GM18909 (cell line): ENCODE measurements around the gene MSANTD1.

Experiments used
- ATAC-seq: cut with Tn5 transposase; IDR thresholded peaks from one replicate; pipeline ENCODE4 v1.9.1; 2021; ENCODE audit warnings: mild to moderate bottlenecking; ENCODE audit not compliant: unreplicated experiment, poor library complexity

Gene MSANTD1

DNA sequence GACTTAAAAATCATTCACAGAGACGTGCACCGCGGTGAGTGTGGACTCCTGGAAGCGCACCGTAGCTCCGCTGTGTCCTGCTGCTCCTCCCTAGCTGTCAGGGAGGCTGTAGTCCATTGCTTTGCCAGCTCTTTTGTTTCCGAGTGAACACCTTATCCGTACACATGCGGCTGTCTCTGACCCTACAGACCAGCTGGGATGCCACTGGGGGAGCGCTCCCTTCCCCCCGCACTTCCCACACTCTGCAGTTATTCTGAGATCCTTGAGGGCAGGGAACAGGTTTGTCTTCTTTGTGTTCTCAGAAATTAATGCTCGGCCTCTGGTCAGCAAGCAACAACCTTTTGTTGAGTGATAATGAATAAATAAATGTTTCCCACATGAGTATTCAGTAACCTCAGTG lies 33.7 kb upstream of the MSANTD1 start:
- no peak for ATAC-seq

DNA sequence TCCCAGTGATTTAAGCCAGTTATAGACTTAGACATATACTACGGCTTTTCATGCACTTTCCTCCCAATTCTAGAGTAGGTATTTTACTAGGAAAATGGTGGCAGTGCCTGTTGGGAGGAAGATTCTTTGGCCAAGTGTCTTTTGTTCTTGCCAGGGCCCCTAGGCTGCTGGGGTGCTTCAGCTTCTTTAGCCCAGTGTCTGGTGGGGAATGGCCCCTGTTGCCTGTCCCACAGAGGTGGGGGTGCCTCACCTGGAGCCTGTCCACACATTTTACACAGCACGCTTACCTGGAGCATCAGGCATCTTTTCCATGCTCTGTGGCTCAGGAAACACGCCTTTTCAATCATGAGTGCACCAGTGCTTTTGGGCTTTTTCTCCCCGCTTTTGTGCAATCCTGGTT lies 33.2 kb upstream of the MSANTD1 start:
- ATAC-seq: no peak

DNA sequence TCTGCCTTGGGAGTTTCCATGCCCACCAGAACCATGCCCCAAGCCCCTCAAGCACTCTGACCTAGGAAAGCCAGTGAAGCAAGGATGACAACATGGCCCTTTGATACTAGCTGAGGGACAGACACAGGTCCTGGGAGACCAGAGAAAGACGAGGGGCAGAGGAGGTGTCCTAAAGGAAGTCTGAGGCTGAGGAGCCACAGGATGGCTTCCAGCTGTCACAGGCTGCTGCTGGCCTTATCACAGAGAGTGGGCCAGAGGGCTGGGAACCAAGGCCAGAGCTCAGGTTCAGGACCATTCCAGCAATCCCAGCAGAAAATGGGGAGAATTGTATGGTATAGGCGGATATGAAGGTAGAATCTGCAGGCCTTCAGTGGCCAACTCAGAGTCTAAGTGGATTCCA lies 31.7 kb upstream of the MSANTD1 start:
- no peak for ATAC-seq

DNA sequence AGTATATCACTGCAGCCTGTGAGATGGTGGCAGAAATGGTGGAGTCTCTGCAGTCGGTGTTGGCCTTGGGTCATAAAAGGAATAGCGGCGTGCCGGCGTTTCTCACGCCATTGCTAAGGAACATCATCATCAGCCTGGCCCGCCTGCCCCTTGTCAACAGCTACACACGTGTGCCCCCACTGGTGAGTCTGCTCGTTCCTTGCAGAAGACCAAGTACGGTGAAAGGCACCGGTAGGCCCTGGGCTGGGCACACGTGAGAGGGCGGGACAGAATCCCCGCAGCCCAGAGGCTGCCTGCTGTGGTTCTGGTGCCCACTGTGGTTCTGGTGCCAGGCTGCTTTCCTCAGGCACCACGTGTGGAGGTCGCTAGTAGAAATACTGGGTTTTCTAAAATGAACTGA lies 31.2 kb upstream of the MSANTD1 start:
- ATAC-seq: no peak

DNA sequence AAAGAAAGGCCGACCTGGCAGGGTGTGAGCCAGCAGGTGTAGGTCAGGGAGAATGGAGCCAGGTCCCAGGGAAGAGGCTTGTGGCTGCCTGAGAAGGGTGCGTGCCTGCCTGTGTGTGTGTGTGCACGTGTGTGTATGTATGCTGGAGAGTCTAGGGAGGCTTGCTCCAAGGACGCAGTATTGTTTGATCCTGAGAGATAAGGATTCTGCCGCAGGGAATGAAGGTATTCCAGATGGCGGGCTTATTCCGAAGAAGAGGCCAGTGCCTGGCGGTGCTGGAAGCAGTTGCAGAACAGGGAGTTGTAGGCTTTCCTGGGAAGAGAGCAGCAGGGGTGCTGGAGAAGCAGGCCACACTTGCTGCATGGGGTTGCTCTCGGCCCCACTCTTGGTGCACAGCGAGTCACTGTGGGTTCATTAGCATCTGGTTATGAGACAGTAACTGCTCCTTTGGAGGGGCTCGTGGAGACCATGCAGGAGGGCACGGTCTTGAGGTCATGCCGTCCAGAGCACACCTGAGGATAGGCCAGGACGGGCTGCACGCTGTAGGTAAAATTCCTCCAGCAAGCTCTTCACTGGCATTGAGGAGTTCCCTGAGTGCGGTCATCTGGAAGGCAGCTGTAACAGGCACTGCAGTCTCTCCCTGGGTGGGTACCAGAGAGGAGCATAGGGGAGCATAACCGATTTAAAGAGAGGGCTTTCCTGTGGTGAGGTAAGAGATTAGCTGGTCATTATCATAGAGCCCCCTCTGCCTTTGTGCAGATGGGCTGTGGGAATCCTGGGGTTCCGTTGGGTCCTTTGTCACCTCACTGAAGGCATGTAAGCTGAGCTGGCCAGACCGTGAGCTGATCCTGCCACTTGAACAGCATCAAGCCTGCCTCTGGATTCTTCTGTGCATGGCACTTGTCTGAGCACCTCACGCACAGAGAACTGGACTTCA lies 29.9 kb upstream of the MSANTD1 start:
- no peak for ATAC-seq

DNA sequence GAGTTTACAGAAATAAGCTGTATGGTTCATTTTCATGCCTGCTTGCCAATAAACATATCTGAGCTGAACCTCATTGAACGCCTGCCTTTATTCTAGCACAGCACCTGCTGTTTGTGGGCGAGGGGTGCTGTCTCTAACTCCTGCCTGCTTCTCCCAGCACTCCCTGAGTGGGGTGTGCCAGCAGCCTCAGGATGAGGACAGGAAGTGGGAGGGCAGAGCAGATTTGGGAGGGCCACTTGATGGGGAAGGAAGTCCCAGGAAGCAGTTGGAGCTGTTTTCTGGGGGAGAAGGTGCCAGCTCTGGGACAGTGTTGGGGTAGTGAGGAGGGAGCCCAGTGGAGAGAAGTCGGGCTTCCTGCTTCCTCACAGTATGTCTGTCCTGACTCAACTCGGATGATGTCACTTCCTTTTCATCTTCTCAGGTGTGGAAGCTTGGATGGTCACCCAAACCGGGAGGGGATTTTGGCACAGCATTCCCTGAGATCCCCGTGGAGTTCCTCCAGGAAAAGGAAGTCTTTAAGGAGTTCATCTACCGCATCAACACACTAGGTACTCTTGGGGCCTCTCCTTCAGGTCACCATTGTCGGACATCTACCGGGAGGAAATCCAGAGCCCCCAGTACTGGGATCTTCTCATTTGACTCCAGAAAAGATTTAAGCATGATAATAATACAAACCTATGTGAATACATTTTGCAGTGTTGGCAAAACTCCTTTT lies 29.0 kb upstream of the MSANTD1 start:
- ATAC-seq: no peak

DNA sequence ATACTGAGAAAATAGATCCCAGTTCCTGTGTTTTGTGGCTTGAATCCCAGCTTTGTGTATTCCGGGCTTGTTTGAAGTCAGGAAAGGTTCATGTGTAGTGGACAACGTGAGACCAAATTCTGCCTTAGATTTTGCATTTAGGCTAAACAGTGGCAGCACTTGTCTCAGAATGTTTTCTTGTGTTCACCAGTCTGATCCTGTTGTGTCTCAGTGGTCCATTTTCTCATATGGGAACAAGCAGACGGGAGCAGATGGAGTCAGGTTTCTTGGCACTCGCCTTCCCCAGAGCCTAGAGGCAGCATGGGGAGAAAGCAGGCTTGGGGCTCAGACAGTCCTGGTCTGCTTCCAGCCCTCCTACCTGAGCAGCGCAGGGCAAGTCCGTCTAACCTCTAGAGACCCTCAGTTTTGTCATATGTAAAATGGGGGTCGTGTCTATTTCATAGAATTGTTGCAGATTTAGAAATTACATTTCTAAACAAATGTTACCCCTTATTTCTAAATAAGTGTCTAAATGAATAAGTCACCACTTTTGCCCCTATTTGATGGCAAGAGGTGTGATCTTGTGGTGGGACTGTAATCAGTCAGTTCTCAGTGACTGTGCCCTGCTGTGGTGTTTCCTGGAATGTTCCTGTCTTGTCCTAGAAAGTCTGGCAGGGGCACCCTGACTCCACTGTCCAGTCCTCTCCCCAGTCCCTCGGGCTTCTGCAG lies 28.3 kb upstream of the MSANTD1 start:
- ATAC-seq: no peak

DNA sequence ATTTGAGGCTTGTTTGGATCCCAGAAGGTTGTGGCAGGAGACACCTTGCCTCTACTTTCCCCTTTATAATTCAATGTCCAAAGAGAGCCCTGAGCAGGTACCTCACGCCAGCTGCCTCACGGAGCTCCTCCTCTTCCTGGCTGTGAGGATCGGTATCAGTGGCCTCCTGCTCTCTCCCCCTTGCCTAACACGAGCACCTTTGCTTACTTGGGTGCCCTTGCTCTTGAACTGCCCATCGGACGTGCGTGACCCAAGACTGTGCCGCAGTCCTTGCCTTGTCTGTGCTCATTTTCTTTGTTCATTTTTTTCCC lies 27.8 kb upstream of the MSANTD1 start:
- ATAC-seq: no peak

DNA sequence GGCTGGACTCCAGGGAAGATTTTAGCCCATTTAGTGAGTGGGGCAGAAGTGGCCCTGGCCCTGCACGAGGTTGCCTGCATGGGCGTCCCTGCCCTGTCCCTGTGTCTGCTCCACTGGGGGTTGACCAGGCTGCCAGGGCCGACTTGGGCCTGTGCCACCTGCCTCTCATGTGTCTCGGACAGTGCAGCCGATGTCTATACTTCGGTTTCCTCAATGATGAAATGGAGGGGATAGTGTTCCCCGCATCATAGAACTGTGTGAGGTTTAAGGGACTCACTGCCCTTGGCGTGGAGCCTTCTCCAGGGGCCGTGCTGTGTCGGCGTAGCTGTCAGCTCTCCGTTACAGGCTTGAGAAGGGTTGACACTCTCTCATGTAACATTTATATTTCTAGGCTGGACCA lies 27.0 kb upstream of the MSANTD1 start:
- ATAC-seq: no peak

DNA sequence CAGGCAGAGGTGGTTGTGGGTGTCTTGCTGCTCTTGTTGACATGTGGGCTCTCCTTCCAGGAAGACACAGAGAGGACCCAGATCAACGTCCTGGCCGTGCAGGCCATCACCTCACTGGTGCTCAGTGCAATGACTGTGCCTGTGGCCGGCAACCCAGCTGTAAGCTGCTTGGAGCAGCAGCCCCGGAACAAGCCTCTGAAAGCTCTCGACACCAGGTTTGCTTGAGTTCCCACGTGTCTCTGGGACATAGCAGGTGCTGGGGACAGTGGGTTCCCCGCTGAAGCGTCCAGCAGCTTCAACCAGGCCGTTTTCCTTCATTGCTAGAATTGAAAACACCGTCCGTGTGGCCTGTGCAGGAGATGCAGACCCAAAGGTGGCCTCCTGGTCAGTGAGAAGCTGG lies 25.6 kb upstream of the MSANTD1 start:
- no peak for ATAC-seq

DNA sequence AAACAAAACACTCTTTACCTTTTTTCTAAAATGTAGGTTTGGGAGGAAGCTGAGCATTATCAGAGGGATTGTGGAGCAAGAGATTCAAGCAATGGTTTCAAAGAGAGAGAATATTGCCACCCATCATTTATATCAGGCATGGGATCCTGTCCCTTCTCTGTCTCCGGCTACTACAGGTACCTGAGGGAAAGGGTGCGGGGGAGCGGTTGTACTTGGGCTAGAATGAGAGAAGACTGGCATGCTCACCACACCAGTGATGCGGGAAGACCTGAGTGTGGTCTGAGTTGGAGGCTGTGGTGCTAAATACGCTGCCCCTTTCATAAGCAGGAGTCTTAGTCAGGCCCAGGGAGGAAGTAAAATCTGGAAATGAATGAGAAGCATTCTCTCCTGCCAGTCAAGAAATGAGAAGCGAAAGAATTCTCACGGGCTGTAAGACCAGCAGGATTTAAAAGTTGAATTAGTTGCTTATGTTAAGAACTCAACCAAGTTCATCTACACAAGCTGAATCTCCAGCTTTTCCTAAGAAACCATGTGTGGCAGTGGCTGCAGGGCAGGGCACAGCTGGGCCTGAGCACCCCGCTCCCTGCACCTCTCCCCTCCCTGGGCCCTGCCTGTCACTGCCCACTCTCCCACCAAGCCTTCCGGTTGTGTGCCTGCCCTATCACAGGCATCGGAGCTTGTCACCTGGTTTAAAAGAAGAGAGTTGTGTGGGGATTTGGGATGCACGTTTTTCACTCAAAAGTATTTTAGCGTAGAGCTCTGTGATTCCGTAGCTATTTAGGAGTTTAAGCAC lies 24.8 kb upstream of the MSANTD1 start:
- ATAC-seq: no peak

DNA sequence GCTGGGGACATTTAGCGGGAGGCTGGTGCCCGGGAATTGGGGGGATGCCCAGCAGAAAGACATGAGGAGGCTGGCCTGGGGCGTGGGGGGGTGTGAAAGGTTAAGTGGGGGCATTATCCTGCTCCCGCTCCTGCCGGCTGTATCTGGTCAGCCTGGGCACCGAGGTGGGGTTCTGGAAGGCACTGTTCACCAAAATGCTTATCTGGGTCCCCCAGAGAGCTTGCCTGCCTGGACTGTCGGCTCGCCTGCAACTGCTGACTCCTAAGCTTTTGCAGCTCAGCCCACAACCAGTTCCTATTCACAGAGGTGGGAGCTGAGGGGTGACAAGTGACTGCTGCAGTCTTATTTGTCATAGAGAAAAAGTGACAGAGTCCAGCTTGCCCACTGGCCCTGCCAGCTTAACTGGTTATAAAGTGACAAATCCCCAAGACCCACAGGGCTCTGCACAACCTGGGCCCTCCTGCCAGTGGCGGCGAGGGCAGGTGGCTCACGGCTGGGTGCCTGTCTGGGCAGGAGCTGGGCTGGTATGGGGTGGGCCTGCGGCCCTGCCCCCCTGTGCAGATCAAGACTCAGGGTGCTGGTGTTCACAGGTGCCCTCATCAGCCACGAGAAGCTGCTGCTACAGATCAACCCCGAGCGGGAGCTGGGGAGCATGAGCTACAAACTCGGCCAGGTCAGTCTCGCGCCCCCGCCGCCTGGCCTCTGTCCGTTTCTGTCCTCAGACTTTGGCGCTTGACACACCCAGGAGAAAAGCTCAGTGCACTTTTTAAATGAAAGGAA lies 23.7 kb upstream of the MSANTD1 start:
- no peak for ATAC-seq

DNA sequence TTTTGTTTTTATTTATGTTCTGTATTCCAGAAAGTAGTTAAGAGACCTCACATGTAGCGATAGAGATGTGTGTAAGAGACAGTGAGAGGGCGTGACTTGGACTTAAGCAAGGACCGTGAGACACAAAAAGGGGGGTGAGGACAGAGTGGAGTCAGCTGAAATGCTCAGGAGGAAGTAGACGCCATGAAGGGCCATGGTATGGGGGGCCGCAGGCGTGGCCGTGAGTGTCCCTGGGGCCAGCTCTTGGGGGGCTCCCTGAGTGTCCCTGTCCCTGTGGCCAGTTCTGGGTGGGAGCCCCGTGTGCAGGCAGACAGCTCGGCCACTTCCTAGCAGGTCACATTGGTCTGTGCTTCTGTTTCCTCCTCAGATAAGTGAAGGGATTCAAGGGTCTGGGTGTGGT lies 23.0 kb upstream of the MSANTD1 start:
- no peak for ATAC-seq

DNA sequence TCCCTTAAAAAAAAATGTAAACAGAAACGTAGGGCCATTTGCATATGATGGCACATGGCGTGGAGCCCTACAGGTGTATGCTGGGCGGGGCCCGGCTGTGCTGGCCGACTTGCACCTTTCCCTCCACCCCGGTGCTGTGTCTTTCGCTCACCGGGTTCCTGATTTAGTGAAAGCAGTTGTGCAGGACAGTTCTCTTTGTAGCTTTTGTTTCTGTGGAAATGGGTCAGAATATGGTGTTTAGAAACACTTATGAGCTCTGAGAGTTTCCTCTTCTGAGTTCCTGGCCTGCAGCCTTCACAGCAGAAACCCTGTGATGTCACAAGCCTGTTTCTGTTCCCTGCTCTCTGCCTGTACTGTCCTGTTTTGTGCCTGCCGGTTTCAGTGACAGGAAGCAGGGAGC lies 22.5 kb upstream of the MSANTD1 start:
- ATAC-seq: no peak

DNA sequence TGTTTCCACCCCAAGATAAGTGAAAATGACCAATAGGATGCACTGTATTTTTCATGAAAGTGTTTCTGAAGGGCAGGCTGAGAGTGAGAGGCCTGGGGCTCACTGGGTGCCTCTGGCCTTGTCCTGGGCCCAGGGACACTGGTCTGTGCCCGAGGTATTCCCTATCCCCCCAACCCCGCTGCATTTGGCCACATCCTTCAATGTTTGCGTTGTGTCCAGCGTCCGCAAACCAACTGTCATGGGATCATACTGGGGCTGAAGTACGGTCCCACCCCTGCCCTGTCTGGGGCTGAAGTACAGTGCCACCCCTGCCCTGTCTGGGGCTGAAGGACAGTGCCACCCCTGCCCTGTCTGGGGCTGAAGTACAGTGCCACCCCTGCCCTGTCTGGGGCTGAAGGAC lies 22.0 kb upstream of the MSANTD1 start:
- no peak for ATAC-seq

DNA sequence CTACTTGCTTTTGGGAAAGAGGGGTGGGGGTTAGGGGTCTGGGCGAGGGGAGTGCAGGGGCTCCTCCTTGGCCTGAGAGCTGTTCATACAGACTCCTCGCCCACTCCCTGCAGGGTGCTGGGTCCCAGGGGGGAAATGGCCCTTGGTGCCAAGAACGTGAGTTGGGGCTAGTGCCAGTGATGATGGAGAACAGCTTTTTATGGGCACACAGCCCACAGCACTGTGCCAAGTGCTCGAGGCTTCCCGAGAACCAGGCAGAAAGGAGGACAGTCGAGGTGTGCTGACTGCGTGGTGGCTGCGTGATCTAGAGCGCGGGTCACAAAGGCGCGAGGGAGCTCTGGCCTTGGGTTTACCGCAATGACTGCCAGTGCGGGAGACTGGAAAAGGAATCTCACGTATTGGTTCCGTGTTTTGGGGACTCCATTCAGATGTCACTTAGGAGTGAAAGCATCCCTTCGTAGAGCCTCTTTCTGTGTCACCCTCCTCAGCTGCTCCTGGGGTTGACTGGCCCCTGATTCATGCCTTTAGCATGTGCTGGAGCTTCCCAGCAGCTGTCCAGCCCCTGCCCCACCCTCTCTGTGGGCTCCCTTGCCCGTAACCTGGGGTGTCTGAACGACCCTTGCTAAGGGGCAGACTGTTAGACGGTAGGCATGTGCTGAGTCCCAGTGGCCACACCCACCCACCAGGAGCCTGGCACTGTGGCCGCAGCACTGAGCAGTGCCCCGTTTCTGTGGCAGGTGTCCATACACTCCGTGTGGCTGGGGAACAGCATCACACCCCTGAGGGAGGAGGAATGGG lies 20.9 kb upstream of the MSANTD1 start:
- no peak for ATAC-seq

DNA sequence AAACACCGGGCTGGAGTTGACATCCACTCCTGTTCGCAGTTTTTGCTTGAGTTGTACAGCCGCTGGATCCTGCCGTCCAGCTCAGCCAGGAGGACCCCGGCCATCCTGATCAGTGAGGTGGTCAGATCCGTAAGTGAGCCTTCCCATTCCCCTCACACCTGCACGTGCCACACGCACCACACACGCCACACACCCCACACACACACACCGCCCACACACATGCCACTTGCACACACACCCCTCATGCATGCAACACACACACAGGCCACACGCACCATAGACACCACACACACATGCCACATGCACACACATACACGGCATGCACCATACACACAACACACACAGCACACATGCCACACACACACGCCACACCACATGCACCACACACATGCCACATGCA lies 20.1 kb upstream of the MSANTD1 start:
- no peak for ATAC-seq

DNA sequence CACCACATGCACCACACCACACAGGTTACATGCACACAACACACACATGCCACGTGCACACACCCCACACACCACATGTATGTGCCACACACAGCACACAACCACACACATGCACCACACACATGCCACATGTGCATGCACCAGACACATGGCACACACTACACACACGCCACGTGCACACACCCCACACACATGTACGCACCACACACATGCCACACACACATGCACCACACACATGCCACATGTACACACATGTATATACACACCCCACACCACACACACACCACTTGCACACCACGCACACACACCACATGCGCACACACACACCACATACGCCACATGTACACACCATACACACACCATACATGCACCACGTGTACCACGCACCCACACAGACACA lies 19.6 kb upstream of the MSANTD1 start:
- ATAC-seq: no peak

DNA sequence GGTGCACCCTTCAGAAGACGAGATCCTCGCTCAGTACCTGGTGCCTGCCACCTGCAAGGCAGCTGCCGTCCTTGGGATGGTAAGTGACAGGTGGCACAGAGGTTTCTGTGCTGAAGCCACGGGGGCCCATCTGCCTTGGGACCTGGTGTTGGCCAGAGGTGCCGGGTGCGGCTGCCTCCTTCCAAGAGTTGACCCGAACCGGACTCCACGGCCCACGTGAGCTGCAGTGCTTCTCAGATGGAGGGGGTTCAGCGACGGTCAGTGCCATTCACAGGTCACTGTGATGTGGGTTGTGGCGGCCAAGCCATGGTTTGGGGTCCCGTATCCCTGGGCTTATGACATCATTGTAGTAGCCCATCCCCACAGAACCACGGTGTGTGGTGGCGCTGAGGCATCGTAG lies 19.0 kb upstream of the MSANTD1 start:
- ATAC-seq: no peak
